ENCODE data around the gene IFITM2. TPM values are rescaled to one million over a fixed set of nuclear protein-coding genes. Genes with fewer than 3 reads are reported as not detected.

Gene IFITM2
- total RNA-seq: 3.1 TPM

GRCh38 chr11:307766-308708 is at the start of gene IFITM2:
Gene IFITM2 (plus strand): TSS chr11:307816. CDS start chr11:308193, 377 bp downstream.

DNA sequence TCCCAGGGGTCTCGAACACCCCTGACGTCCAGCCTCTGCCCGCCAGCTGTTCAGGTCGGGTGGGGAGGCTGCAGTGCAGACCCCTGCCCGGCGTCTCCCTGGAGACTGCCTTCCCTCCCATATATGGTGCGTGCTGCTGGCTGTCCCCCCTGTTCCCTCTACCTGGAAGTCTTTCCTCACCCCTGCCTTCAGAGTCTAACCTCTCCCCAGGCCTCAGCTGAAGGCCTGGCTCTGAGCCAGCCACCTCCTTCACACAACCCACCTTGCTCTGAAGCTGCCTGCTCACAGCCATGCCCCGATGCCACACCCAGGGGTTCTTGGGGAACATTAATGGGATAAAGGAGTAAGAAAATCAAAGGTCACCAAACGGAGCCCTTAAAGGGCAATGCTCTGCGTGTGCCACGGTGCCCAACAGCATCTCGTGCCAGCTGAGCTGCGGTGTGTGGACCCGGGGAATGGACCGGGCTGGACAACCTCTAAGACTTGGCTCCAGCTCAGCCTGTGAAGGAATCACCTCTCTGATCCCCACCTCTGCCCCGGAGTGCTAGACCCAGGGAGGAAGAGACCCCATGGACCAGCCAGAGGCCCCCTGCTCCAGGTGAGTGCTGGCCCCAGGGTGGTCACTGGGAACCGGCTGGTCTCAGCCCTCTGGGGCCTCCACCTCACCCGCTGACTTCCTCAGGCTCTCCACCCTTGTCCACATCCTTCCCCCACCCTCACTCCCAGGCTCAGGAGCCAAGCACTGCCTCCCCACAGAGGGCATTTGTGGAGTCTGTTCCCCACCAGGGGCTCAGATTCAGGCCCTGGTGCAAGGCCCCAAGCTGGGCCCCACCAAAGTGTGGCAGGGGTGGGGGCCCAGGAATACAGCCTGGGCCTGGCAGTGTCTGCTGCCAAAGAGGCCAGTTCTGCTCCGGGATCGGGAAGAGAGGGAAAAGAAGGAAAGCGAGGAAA is 29.3 kb upstream of the IFITM2 start, which contains the start of gene NLRP6:
Gene NLRP6 (plus strand): TSS at position 407 of the 951 bp plus-strand sequence. CDS start 163 bp downstream, at position 570.

DNA sequence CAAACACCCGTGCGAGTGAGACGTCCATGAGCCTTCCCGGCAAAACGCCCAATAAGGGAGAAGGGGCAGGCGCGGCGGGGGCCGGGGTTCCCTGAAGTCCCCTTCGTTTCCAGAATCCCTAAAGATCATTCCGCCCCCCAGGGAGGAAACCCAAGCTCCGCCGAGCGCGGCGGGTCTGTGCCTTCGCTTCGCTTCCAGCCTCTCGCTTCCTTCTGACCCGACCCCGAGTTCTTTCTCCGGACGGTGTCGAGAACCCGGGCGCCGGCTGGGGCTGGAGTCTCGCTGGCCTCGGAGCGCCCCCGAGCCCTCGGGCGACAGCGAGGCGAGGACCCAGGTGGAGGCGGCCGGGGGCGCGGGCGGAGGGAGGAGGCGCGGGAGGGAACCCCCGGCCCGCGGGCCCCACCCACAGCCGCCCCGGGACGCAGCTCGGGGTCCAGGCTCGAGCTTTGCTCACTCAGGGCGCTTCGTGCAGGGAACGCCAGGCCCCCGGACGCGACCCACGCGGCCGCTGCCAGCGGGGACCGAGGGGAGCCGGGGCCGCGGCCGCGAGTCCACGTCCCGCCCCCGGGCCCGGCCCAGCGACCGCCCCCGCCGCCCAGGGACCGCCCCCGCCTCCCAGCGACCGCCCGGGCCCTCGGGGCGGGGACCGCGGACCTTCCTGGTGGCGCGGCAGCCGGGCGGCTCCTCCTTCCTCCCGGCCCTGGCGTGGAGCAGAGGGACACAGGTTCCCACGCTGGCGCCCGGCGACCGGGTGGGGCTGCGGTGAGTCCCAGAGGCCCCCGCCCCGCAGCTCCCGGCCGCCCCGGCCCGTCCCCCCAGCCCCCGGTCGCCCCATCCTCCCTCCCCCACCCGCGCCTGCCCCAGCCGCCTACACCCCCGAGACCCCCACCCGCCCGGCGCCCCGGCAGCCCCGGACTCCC is 18.9 kb upstream of the IFITM2 start, which contains the start of gene PGGHG:
Gene PGGHG (plus strand): TSS at position 649 of the 920 bp plus-strand sequence. CDS start 691 bp downstream, outside the sequence.

GRCh38 chr11:299081-299891 is 8.3 kb upstream of the IFITM2 start, which contains the start of gene IFITM5:
Gene IFITM5 (minus strand): TSS chr11:299526. CDS start chr11:299490, 36 bp downstream.

DNA sequence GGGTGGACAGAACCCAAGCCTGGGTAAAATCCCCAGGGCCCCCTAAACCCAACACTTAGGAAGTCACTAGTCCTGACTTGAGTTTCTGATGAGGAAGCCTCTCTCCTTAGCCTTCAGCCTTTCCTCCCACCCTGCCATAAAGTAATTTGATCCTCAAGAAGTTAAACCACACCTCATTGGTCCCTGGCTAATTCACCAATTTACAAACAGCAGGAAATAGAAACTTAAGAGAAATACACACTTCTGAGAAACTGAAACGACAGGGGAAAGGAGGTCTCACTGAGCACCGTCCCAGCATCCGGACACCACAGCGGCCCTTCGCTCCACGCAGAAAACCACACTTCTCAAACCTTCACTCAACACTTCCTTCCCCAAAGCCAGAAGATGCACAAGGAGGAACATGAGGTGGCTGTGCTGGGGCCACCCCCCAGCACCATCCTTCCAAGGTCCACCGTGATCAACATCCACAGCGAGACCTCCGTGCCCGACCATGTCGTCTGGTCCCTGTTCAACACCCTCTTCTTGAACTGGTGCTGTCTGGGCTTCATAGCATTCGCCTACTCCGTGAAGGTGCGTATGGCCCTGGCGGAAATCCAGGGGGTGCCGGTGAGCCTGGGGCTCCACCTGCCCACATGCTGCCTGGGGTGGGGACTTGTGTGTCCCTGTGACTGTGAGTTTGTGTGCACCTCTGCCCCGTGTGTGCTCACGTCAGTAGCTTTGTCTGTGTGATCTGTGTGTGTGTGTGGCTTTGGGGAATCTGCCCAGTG is 6.4 kb downstream of the IFITM2 start, which contains the start of gene IFITM1:
Gene IFITM1 (plus strand): TSS at position 254 of the 767 bp plus-strand sequence. CDS start 131 bp downstream, at position 385.

Small RNA genes lying within 50 kb of the gene (small RNA-seq; reads per million reads assigned to genes)
- gene AC136475.6 (ENCODE audit: low replicate concordance): not detected

Other genes starting within 250 kb of the IFITM2 start
- not detected for gene SCGB1C1, start 114.7 kb upstream of the IFITM2 start, total RNA-seq
- 11.9 TPM for gene BET1L, start 100.4 kb upstream of the IFITM2 start, total RNA-seq
- gene RIC8A, start 100.1 kb upstream of the IFITM2 start, total RNA-seq: 84.5 TPM
- gene SIRT3, start 71.5 kb upstream of the IFITM2 start, total RNA-seq: 23.8 TPM
- 68.9 TPM for gene PSMD13, start 70.8 kb upstream of the IFITM2 start, total RNA-seq
- gene NLRP6, start 29.4 kb upstream of the IFITM2 start, total RNA-seq: not detected
- gene PGGHG, start 18.7 kb upstream of the IFITM2 start, total RNA-seq: 2.2 TPM
- not detected for gene IFITM5, start 8.3 kb upstream of the IFITM2 start, total RNA-seq
- gene IFITM1, start 6.2 kb downstream of the IFITM2 start, total RNA-seq: 1.3 TPM
- gene IFITM3, start 13.0 kb downstream of the IFITM2 start, total RNA-seq: 4.1 TPM
- gene B4GALNT4, start 61.7 kb downstream of the IFITM2 start, total RNA-seq: 163 TPM
- gene PKP3, start 86.4 kb downstream of the IFITM2 start, total RNA-seq: not detected
- gene SIGIRR, start 107.2 kb downstream of the IFITM2 start, total RNA-seq: 6.6 TPM
- gene ANO9, start 134.2 kb downstream of the IFITM2 start, total RNA-seq: not detected
- 46.3 TPM for gene PTDSS2, start 142.5 kb downstream of the IFITM2 start, total RNA-seq
- gene RNH1, start 199.4 kb downstream of the IFITM2 start, total RNA-seq: 44.4 TPM
- 32.6 TPM for gene HRAS, start 227.8 kb downstream of the IFITM2 start, total RNA-seq
- gene LRRC56, start 229.7 kb downstream of the IFITM2 start, total RNA-seq: 1.9 TPM

Measured in parietal lobe (tissue), 2 donors.